ENCODE results near the gene RREB1.

GRCh38 chr6:7058250-7058923 lies 49.4 kb upstream of the RREB1 start:
- TF ChIP-seq CTCF (IDR thresholded peaks at IDR 0.05; ENCODE audit: low read depth, low read length, poor library complexity, severe bottlenecking) (no peak), EZH2phosphoT487 (IDR thresholded peaks at IDR 0.05; ENCODE audit: borderline replicate concordance, low read length) (no peak)
